HCEC 1CT (cell line): Measurements from ENCODE around the gene LRP10.
A peak's percentile ranks its signal among the peaks of the same experiment; 100 is the strongest.
"Not testable (repeated sequence)": the region's sequence is repeated elsewhere in the genome, so short reads cannot be mapped to it uniquely, and the experiment has no call there.

ENCODE experiments used
- DNase-seq: peaks from one replicate; pipeline ENCODE4 v3.0.0-alpha.2; 2017

LRP10 gene, protein sequence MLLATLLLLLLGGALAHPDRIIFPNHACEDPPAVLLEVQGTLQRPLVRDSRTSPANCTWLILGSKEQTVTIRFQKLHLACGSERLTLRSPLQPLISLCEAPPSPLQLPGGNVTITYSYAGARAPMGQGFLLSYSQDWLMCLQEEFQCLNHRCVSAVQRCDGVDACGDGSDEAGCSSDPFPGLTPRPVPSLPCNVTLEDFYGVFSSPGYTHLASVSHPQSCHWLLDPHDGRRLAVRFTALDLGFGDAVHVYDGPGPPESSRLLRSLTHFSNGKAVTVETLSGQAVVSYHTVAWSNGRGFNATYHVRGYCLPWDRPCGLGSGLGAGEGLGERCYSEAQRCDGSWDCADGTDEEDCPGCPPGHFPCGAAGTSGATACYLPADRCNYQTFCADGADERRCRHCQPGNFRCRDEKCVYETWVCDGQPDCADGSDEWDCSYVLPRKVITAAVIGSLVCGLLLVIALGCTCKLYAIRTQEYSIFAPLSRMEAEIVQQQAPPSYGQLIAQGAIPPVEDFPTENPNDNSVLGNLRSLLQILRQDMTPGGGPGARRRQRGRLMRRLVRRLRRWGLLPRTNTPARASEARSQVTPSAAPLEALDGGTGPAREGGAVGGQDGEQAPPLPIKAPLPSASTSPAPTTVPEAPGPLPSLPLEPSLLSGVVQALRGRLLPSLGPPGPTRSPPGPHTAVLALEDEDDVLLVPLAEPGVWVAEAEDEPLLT

DNA sequence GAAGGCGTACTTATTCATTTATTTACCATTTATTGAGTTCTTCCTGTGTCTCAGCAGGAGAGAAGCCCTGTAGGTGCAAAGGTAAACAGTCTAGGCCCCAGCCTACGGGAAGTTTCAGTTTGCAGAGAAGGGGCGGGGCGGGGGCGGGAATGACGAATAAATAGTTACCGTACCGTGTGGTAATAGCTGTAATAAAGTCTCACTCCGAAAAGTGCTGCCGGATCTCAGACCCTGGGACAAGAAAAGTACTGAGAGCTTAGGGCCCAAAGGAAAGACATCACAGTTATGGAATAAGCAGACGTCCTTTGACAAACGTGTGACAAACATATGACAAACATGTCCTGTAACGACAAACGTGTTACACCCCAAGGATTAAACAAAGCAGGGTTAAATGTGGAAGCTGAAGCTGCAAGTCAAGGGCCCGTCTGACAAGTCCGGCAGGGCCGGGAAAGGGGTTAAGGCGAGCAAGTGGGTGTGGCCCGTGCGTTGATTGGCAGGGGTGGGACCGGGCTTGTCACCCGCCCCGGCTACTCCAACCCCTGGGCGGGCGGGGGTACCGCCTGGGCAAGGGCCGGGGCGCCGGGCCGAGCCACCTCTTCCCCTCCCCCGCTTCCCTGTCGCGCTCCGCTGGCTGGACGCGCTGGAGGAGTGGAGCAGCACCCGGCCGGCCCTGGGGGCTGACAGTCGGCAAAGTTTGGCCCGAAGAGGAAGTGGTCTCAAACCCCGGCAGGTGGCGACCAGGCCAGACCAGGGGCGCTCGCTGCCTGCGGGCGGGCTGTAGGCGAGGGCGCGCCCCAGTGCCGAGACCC is at the start of gene LRP10:
LRP10 (plus strand) TSS at position 517 of the 809 bp plus-strand sequence. CDS start 564 bp downstream, outside the sequence.
- DNase-seq: peak; percentile 85

DNA sequence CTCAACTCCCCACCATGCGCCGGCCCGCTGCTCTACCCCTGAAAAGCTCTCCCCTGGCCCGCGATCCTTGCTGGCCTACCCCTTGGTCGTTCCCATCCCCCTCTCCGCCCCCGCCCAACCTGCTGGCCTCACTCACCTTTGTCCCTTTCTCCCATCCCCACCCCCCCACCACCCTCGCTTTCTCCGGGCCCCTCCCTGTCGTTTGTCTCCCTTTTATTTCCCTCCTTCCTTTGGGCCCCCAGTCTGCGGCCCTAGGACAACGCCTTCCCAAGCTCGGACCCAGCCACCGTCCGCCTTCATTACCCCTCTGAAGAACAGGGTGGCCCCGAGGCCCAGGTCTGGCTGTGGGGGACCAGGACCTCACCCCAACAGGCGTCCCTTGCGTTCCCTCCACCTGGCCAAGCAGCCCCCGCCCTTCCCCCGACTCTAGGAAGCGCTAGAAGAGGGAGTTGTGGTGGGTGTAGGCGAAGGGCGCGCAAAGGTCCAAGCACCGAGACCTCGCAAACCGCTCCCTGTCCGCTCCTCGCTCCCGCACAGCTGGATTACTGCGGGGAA is 49.4 kb upstream of the LRP10 start:
- no peak for DNase-seq

DNA sequence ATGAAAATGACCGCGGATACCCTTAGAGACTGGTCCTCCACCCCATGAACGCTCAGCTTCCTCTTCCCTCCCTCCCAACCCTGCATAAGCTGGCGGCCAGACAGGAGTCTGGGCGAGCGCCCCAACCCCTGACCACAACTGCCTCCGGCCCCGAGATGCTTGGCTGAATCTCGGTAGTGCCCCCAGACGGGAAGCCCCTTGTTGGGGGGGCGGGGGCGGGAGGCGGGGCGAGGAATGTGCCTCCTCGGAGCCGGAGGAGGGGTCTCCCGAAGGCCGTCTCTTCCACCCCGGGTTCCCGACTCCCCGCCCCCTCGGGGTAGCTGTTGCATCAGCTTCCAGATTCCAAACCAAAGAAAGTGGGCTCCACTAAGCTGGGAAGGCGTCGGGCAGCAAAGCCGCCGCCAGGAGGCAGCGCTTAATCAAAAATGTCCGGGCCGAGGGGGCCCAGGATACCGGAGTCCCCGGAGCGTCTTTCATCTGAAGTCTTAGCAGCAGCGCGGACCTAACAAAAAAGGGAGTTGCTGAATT is 48.9 kb upstream of the LRP10 start:
- peak; percentile 79 for DNase-seq

- peak; percentile 92 for DNase-seq
Measured at GRCh38 chr14:22824711-22825359, 46.7 kb upstream of the LRP10 start.

DNA sequence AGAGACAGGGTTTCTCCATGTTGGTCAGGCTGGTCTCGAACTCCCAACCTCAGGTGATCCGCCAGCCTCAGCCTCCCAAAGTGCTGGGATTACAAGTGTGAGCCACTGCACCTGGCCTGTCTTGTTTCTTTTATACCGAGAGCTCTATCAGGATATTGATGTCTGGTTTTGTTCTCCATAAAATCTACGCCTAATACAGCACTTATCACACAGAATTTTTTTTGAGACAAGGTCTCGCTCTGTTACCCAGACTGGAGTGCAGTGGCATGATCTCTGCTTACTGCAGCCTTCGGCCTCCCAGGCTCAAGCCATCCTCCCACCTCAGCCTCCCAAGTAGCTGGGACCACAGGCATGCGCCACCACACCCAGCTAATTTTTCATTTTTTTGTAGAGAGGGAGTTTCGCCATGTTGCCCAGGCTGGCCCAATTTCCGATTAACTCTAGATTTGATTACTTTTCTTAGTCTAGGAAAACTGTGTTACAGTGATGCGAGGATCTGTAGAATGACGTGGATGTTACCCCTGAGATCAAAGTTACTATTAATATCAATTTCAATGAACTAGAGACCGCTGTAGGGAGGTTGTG is 42.4 kb upstream of the LRP10 start:
- not testable (repeated sequence) for DNase-seq

GRCh38 chr14:22829661-22830442 is 41.7 kb upstream of the LRP10 start, which contains the start of gene MRPL52:
Gene MRPL52 (plus strand): TSS chr14:22829887. CDS start chr14:22829913, 26 bp downstream.
- peak; percentile 88 for DNase-seq

- DNase-seq: no peak
Measured at GRCh38 chr14:22830443-22831010, 41.0 kb upstream of the LRP10 start.

DNA sequence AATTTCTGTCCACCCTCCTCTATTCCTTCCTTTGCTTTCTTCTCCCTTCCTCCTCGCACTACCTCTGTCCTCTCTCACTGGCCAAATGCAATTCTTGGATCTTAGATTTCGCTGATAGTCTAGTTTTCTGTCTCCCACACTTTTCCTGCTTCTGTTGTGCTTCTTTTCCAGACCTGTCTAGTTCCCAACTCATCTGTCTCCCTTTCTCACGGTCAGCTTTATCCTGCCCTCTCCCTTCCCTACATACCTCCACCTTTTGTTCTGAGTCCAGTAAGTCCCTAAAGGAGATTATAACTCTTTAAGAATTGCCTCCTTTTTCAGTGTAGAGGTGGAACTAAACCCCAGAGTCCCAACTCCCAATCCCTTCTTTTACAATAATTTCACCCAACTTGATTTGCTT is 36.0 kb upstream of the LRP10 start:
- no peak for DNase-seq

GRCh38 chr14:22836301-22837113 is 35.0 kb upstream of the LRP10 start, which contains the start of gene MMP14:
Gene MMP14 (plus strand): TSS chr14:22836585. CDS start chr14:22836818, 233 bp downstream.
- peak; percentile 88 for DNase-seq

- DNase-seq: peak; percentile 57
Measured at GRCh38 chr14:22837114-22837749, 34.3 kb upstream of the LRP10 start.

DNA sequence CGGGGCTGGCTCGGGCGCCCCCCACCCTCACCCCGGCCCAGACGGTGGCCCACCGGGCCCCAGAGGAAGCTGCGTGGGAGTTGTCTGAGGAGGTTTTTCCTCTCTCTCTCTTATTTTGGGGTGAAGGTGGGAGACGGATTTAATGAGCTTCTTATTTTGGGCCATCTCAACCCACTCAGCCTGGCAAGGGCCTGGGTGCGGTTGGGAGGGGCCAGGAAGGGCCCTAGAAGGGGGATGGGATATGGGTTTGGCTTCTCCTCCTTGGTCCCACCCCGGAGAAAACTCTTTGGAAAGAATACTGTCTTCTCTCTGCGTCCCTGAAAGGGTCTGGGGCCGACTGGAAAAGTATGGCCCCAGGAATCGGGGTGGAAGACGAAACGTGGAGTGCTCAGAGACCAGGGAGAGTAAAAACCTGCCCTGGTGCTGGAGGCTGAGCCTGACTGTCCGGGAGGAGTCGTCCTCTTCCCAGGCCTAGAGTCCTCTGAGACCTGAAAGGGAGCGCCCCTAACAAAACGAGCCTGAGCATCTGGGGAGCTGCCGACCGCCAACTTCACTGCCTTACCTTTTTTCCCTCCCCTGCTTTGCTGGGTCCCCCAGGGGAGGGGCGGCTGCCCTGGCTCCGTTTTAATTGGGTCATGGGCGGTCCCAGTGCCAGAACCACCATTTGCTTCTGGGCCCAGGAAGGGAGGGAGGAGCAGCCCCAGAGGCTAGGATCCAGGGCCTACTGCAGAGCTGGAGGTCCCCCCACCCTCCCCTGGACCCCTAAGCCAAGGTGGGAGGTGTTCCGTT is 33.6 kb upstream of the LRP10 start:
- peak; percentile 51 for DNase-seq

DNA sequence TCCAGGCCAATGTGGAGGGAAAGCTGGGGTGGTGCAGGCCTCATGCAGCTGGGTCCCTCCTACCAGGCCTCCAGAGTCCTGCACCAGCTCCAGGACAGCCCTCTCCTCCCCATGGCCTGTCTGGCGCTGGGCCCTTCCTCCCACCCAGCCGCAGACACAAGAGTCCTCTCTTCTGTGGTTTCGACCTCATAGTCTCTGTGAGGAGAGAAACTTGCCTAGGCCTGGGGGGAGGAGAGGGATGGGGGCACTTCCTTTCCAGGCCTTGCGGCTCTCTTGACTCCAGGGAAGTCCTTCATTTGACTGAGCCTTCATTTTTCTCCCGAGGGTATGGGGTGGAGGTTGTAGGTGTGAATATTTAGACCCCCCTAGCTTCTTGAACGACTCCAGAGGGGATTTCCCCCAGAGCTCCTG is 32.9 kb upstream of the LRP10 start:
- peak; percentile 47 for DNase-seq

DNA sequence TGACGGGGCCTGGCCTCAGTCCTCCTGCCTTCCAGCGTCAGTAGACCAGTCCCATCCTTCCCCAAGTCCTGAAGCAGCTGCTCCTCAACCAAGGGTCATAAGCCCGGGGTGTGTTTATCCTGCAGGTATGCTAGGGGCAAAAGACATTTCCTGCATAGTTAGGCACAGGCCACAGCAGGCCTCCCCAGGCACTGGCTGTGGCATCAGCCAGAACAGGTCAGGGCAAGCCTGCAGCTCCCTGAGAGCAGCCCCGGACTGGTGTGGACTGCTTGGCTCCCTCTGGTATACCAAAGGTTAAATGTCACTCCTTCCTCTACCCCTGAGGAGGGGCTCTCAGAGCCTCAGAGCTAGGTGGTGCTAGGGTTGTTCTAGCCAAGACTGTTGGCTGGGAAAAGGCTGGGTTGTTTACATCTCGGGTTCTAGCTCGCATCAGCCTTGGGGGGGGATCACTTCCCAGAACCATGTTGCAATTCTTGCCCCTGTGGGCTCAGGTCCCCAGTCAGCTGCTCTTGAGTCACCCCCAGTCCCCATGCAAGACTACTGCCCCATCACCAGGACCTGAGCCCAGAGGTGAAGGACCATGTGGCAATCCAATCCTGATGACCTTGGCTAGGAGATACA is 32.3 kb upstream of the LRP10 start:
- peak; percentile 57 for DNase-seq

DNA sequence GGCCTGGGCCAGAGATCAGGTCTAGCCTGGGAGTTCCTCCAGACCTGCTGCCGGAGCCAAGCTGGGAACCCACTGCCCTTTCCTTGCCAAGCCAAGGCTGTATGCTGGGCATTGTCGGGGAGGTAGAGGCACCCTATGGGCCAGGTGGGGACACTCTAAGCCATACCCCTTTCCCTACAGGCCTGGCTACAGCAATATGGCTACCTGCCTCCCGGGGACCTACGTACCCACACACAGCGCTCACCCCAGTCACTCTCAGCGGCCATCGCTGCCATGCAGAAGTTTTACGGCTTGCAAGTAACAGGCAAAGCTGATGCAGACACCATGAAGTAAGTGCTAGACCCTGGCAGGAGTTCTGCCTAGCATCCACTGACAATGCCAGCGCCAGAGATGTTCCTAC is 30.2 kb upstream of the LRP10 start:
- DNase-seq: no peak

DNA sequence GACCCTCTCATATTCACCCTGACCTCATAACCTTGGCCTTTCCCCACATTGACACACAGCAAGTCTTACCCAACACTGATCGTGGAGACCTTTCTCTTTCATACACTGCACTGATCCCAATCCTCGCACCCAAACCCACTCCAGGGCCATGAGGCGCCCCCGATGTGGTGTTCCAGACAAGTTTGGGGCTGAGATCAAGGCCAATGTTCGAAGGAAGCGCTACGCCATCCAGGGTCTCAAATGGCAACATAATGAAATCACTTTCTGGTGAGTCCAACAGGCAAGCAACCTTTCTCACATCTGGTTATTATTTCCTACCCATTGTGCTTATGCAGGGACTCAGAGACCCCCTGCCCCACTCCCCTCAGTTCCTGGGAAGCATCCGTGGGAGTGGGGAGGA is 29.8 kb upstream of the LRP10 start:
- DNase-seq: no peak

GRCh38 chr14:22842211-22843122 is 29.1 kb upstream of the LRP10 start:
- DNase-seq: no peak
